Vagina (tissue), 2 donors: ENCODE results near the gene STK40.

ENCODE experiments used
- POLR2A ChIP-seq, 2 donors: fragments of 450-650 bp; IDR thresholded peaks; one replicate each; pipeline ENCODE4 v1.6.1; 2017; ENCODE audit warnings: antibody characterized with exemption in 2 of 2, mild to moderate bottlenecking in 2 of 2, moderate library complexity in 2 of 2
- POLR2AphosphoS5 ChIP-seq, 2 donors: sonication (generic); formaldehyde crosslinking; IDR thresholded peaks; one replicate each; pipeline ENCODE4 v1.9.0; 2017; ENCODE audit warnings: antibody characterized with exemption in 2 of 2, mild to moderate bottlenecking in 2 of 2, low read depth in 1 of 2; ENCODE audit not compliant: insufficient read depth in 1 of 2
- TF ChIP-seq, protein P1 (sequence below), 3 experiments: fragments of 450-650 bp in 2 of 3; fragments of 200-600 bp in 1 of 3; sonication (generic) in 1 of 3; IDR thresholded peaks; one replicate each; pipeline ENCODE4 v1.5.1; 2017 to 2019; ENCODE audit warnings: antibody characterized with exemption in 3 of 3, mild to moderate bottlenecking in 2 of 3, moderate library complexity in 2 of 3

DNA sequence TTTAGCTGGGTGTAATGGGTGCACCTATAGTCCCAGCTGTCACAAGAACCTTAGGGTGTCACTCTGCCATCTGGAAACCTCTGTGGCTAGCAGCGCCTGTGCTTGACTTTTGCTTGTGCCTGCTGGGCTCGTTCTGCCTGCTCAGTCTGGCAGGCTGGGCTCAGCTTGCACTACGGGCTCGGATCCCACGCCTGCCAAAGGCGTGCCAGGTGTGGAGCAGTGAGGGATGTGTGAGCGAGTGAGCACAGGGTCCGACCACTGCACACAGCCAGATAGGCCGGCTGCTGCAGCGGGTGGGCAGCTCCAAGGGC, 14.7 kb upstream of the STK40 start:
- TF ChIP-seq, protein P1, sequence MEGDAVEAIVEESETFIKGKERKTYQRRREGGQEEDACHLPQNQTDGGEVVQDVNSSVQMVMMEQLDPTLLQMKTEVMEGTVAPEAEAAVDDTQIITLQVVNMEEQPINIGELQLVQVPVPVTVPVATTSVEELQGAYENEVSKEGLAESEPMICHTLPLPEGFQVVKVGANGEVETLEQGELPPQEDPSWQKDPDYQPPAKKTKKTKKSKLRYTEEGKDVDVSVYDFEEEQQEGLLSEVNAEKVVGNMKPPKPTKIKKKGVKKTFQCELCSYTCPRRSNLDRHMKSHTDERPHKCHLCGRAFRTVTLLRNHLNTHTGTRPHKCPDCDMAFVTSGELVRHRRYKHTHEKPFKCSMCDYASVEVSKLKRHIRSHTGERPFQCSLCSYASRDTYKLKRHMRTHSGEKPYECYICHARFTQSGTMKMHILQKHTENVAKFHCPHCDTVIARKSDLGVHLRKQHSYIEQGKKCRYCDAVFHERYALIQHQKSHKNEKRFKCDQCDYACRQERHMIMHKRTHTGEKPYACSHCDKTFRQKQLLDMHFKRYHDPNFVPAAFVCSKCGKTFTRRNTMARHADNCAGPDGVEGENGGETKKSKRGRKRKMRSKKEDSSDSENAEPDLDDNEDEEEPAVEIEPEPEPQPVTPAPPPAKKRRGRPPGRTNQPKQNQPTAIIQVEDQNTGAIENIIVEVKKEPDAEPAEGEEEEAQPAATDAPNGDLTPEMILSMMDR (IDR thresholded peaks at IDR 0.05) = no peak
- no peak for TF ChIP-seq POLR2A (IDR thresholded peaks at IDR 0.05)
- no peak for TF ChIP-seq POLR2AphosphoS5 (IDR thresholded peaks at IDR 0.05; ENCODE audit: insufficient read depth in 1 of 2, low read depth in 1 of 2)
